H9 (cell line): Measurements from ENCODE around the gene RNF213. TPM values are rescaled to one million over a fixed set of nuclear protein-coding genes. Genes with fewer than 3 reads are reported as not detected.

Experiments
- DNase-seq: peaks from one replicate; pipeline ENCODE4 v3.0.0-alpha.2; 2017
- H2AFZ ChIP-seq: one replicate; pipeline ENCODE4 v1.6.1; 2013; ENCODE audit warnings: mild to moderate bottlenecking, low read length, control low read depth, moderate library complexity
- H2AK5ac ChIP-seq: 2 replicates; pipeline ENCODE4 v1.6.1; 2013; ENCODE audit warnings: low read length, control low read depth, mixed read lengths; ENCODE audit not compliant: insufficient read length
- H2BK120ac ChIP-seq: one replicate; pipeline ENCODE4 v1.6.1; 2013; ENCODE audit warnings: low read depth, mild to moderate bottlenecking, low read length, control low read depth, inconsistent platforms; ENCODE audit not compliant: poor library complexity, severe bottlenecking
- H2BK12ac ChIP-seq: 2 replicates; pipeline ENCODE4 v1.6.1; 2013; ENCODE audit warnings: low read length, control low read depth, mixed read lengths, low read depth; ENCODE audit not compliant: insufficient read length
- H2BK15ac ChIP-seq: 2 replicates; pipeline ENCODE4 v1.6.1; 2013; ENCODE audit warnings: low read depth, low read length, control low read depth
- H2BK20ac ChIP-seq: one replicate; pipeline ENCODE4 v1.6.1; 2013; ENCODE audit warnings: low read depth, mild to moderate bottlenecking, low read length, control low read depth, inconsistent platforms; ENCODE audit not compliant: poor library complexity, severe bottlenecking
- H2BK5ac ChIP-seq: 2 replicates; pipeline ENCODE4 v1.6.1; 2013; ENCODE audit warnings: low read length, control low read depth, mixed read lengths; ENCODE audit not compliant: insufficient read length
- H3K14ac ChIP-seq: 2 replicates; pipeline ENCODE4 v1.6.1; 2013; ENCODE audit warnings: low read length, control low read depth; ENCODE audit not compliant: insufficient read depth
- H3K18ac ChIP-seq: 2 replicates; pipeline ENCODE4 v1.6.1; 2013; ENCODE audit warnings: low read depth, mild to moderate bottlenecking, mixed read lengths, low read length, control low read depth; ENCODE audit not compliant: insufficient read length
- H3K23ac ChIP-seq: 2 replicates; pipeline ENCODE4 v1.6.1; 2013; ENCODE audit warnings: low read length, control low read depth, mixed read lengths, low read depth; ENCODE audit not compliant: insufficient read length
- H3K23me2 ChIP-seq: 2 replicates; pipeline ENCODE4 v1.6.1; 2013; ENCODE audit warnings: low read depth, mild to moderate bottlenecking, mixed read lengths, low read length, control low read depth; ENCODE audit not compliant: insufficient read length, poor library complexity, severe bottlenecking
- H3K27ac ChIP-seq: 2 replicates; pipeline ENCODE4 v1.5.1; 2013; ENCODE audit warnings: low read length, control low read depth, mixed read lengths, low read depth; ENCODE audit not compliant: insufficient read length
- H3K27me3 ChIP-seq: 2 replicates; pipeline ENCODE4 v1.6.1; 2013; ENCODE audit warnings: low read length, control low read depth, inconsistent platforms; ENCODE audit not compliant: insufficient read depth
- H3K4ac ChIP-seq: 2 replicates; pipeline ENCODE4 v1.6.1; 2013; ENCODE audit warnings: low read depth, mild to moderate bottlenecking, control low read depth, inconsistent platforms, low read length, moderate library complexity
- H3K4me1 ChIP-seq: 2 replicates; pipeline ENCODE4 v1.6.1; 2013; ENCODE audit warnings: low read length, control low read depth, inconsistent platforms; ENCODE audit not compliant: insufficient read depth
- H3K4me2 ChIP-seq: 2 replicates; pipeline ENCODE4 v1.6.1; 2013; ENCODE audit warnings: low read length, control low read depth, mixed read lengths; ENCODE audit not compliant: insufficient read length, insufficient read depth
- H3K56ac ChIP-seq: 2 replicates; pipeline ENCODE4 v1.6.1; 2013; ENCODE audit warnings: low read depth, mild to moderate bottlenecking, mixed read lengths, low read length, control low read depth; ENCODE audit not compliant: insufficient read length
- H3K79me1 ChIP-seq: 2 replicates; pipeline ENCODE4 v1.6.1; 2013; ENCODE audit warnings: low read depth, mild to moderate bottlenecking, moderate library complexity, low read length, control low read depth, inconsistent platforms; ENCODE audit not compliant: insufficient read depth, poor library complexity, severe bottlenecking
- H3K79me2 ChIP-seq: 2 replicates; pipeline ENCODE4 v1.6.1; 2013; ENCODE audit warnings: low read length, control low read depth, inconsistent platforms; ENCODE audit not compliant: insufficient read depth
- H3K9ac ChIP-seq: 2 replicates; pipeline ENCODE4 v1.6.1; 2013; ENCODE audit warnings: low read length, control low read depth, mixed read lengths; ENCODE audit not compliant: insufficient read length; ENCODE audit errors: extremely low read depth
- H3K9me3 ChIP-seq: one replicate; pipeline ENCODE4 v1.6.1; 2013; ENCODE audit warnings: low read depth, low read length, inconsistent platforms; ENCODE audit not compliant: control insufficient read depth
- H3T11ph ChIP-seq: one replicate; pipeline ENCODE4 v1.6.1; 2013; ENCODE audit warnings: mild to moderate bottlenecking, low read length, control low read depth, inconsistent platforms
- H4K20me1 ChIP-seq: one replicate; pipeline ENCODE4 v1.6.1; 2013; ENCODE audit not compliant: control insufficient read depth, insufficient read length, insufficient read depth
- H4K5ac ChIP-seq: 2 replicates; pipeline ENCODE4 v1.6.1; 2013; ENCODE audit warnings: low read depth, mild to moderate bottlenecking, mixed read lengths, low read length, control low read depth; ENCODE audit not compliant: insufficient read length
- H4K8ac ChIP-seq: replicated peaks from 2 replicates; pipeline ENCODE4 v1.6.1; 2013; ENCODE audit warnings: low read length, control low read depth, mixed read lengths, low read depth; ENCODE audit not compliant: insufficient read length
- H4K91ac ChIP-seq: 2 replicates; pipeline ENCODE4 v1.6.1; 2013; ENCODE audit warnings: low read depth, mild to moderate bottlenecking, moderate library complexity, mixed read lengths, low read length, control low read depth; ENCODE audit not compliant: insufficient read length
- H3K27ac Mint-ChIP-seq, 3 experiments: 2 replicates in 2 of 3; 3 replicates in 1 of 3; pipeline ENCODE4 v1.8.0; 2020 to 2021; ENCODE audit warnings: mixed read lengths in 3 of 3, mild to moderate bottlenecking in 1 of 3, moderate library complexity in 1 of 3
- H3K27me3 Mint-ChIP-seq: 2 replicates; pipeline ENCODE4 v1.8.0; 2021; ENCODE audit warnings: low read depth, mild to moderate bottlenecking, moderate library complexity, mixed read lengths
- H3K36me3 Mint-ChIP-seq, 3 experiments: 2 replicates in 2 of 3; 3 replicates in 1 of 3; pipeline ENCODE4 v1.8.0; 2020 to 2021; ENCODE audit warnings: low read depth in 3 of 3, mixed read lengths in 3 of 3; ENCODE audit not compliant: insufficient read depth in 1 of 3
- H3K4me1 Mint-ChIP-seq, 2 experiments: 2 replicates each; pipeline ENCODE4 v1.8.0; 2020; ENCODE audit warnings: mixed read lengths in 2 of 2
- H3K4me3 Mint-ChIP-seq, 2 experiments: 2 replicates in 1 of 2; 3 replicates in 1 of 2; pipeline ENCODE4 v1.8.0; 2020 to 2021; ENCODE audit warnings: mild to moderate bottlenecking in 2 of 2, mixed read lengths in 2 of 2, moderate library complexity in 1 of 2
- H3K9me3 Mint-ChIP-seq, 2 experiments: 2 replicates in 1 of 2; 3 replicates in 1 of 2; pipeline ENCODE4 v1.8.0; 2020; ENCODE audit warnings: mild to moderate bottlenecking in 2 of 2, mixed read lengths in 2 of 2, moderate library complexity in 1 of 2
- WGBS: extraction: QIAGEN DNeasy Blood & Tissue Kit; methylation state at CpG from one replicate; pipeline ENCODE4 v1.1.7; 2013; ENCODE audit warnings: missing lambda C conversion rate, low lambda C conversion rate, mixed read lengths; ENCODE audit not compliant: insufficient read length; ENCODE audit errors: extremely low coverage; 5-methylcytosine and 5-hydroxymethylcytosine counted together
- total RNA-seq: library from RNA; stranded (reverse); gene quantifications from 2 replicates; pipeline ENCODE4 v1.2.1, GENCODE V29; 2021
- TF ChIP-seq, protein P1 (sequence below): fragments of 200-600 bp; sonication (generic); conservative IDR thresholded peaks from 3 replicates; pipeline ENCODE4 v1.8.0; 2021; ENCODE audit warnings: antibody characterized with exemption, mild to moderate bottlenecking

RNF213 gene
- total RNA-seq, 1 experiment from 2014 or later = 34.3 TPM

DNA sequence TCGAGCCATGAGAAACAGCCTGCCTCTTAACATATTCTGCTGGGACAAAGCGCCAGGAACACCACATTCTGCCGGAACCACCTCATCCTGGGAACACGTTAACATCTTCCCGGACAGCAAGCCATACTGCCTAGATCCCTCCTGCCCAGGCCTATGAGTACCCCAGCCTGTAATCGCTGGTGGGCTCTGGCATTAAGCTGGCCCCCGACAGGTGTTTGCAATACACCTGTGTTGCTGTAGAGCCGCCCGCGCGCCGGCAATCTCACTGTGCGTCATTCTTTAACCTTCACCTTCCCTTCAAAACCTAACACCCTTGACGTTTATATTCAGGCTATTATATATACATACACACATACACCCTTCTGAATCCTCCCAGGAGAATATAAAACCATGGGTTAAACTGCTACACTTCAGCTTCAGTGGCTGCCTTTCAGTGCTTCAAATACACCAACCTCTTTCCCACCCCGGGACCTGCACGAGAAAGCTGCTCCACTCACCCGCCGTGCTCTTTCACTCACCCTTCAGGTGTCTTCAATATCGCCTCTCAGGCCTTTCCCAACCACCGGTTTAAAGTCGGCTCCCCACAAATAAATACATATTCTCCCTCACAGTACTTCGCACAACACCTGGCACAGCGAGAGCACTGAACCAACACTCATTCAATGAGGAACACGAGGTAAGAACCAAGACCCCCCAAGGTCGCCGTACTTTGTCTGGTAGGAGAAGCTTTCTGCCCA is 153.3 kb downstream of the RNF213 start:
- no peak overlapping the region for H2BK12ac ChIP-seq
- no peak overlapping the region for H3T11ph ChIP-seq
- no peak for DNase-seq
- no peak overlapping the region for H2AFZ ChIP-seq
- no peak overlapping the region for H2BK120ac ChIP-seq
- H4K20me1 ChIP-seq = no peaks in the 10 kb centered on the region
- no peaks in the 10 kb centered on the region for H3K79me2 ChIP-seq
- H3K9me3 ChIP-seq = no peaks in the 10 kb centered on the region
- no peak overlapping the region for H3K18ac ChIP-seq
- peak overlapping the region; percentile 56 for H3K4me2 ChIP-seq
- H3K4me3 Mint-ChIP-seq = peak overlapping the region; percentile 89 to 93
- H3K79me1 ChIP-seq = no peaks in the 10 kb centered on the region
- TF ChIP-seq, protein P1, sequence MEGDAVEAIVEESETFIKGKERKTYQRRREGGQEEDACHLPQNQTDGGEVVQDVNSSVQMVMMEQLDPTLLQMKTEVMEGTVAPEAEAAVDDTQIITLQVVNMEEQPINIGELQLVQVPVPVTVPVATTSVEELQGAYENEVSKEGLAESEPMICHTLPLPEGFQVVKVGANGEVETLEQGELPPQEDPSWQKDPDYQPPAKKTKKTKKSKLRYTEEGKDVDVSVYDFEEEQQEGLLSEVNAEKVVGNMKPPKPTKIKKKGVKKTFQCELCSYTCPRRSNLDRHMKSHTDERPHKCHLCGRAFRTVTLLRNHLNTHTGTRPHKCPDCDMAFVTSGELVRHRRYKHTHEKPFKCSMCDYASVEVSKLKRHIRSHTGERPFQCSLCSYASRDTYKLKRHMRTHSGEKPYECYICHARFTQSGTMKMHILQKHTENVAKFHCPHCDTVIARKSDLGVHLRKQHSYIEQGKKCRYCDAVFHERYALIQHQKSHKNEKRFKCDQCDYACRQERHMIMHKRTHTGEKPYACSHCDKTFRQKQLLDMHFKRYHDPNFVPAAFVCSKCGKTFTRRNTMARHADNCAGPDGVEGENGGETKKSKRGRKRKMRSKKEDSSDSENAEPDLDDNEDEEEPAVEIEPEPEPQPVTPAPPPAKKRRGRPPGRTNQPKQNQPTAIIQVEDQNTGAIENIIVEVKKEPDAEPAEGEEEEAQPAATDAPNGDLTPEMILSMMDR = no peak
- H3K27ac Mint-ChIP-seq = no peak overlapping the region; a peak in 1 of 7 replicates
- H3K23ac ChIP-seq = no peak overlapping the region
- H2BK15ac ChIP-seq = no peak overlapping the region
- peaks cover 2 to 12% (median 12%) of the 10 kb centered on the region in 3 experiments; a peak in 3 of 7 replicates for H3K36me3 Mint-ChIP-seq
- H3K4ac ChIP-seq = no peak overlapping the region
- H2BK5ac ChIP-seq = no peak overlapping the region
- H4K91ac ChIP-seq = no peak overlapping the region
- no peak overlapping the region; the same call in 1 of the 2 replicates for H3K14ac ChIP-seq
- WGBS = no CpG with 5 or more reads among the region's 26 CpGs
- H3K56ac ChIP-seq = no peak overlapping the region
- no peak overlapping the region for H3K9ac ChIP-seq
- no peak overlapping the region for H4K5ac ChIP-seq
- no peak overlapping the region for H3K27ac ChIP-seq
- H3K9me3 Mint-ChIP-seq = no peaks in the 10 kb centered on the region; a peak in 1 of 5 replicates
- H3K4me1 ChIP-seq = no peaks in the 10 kb centered on the region; the same call in 1 of the 2 replicates
- H4K8ac ChIP-seq = no peak overlapping the region
- peaks cover 10 to 16% of the 10 kb centered on the region in 2 experiments for H3K4me1 Mint-ChIP-seq
- peaks cover 39% of the 10 kb centered on the region for H3K27me3 Mint-ChIP-seq
- H2AK5ac ChIP-seq = no peak overlapping the region
- H3K27me3 ChIP-seq = no peaks in the 10 kb centered on the region; the same call in 1 of the 2 replicates
- H3K23me2 ChIP-seq = peaks cover 9% of the 10 kb centered on the region
- H2BK20ac ChIP-seq = no peak overlapping the region
